H9 (cell line): Measurements from ENCODE around the gene FFAR1. TPM values are rescaled to one million over a fixed set of nuclear protein-coding genes. Genes with fewer than 3 reads are reported as not detected.
A peak's percentile ranks its signal among the peaks of the same experiment; 100 is the strongest.
"Not testable (repeated sequence)": the region's sequence is repeated elsewhere in the genome, so short reads cannot be mapped to it uniquely, and the experiment has no call there.

Source experiments
- DNase-seq: peaks from one replicate; pipeline ENCODE4 v3.0.0-alpha.2; 2017
- H2AFZ ChIP-seq: one replicate; pipeline ENCODE4 v1.6.1; 2013; ENCODE audit warnings: mild to moderate bottlenecking, low read length, control low read depth, moderate library complexity
- H2AK5ac ChIP-seq: 2 replicates; pipeline ENCODE4 v1.6.1; 2013; ENCODE audit warnings: low read length, control low read depth, mixed read lengths; ENCODE audit not compliant: insufficient read length
- H2BK120ac ChIP-seq: one replicate; pipeline ENCODE4 v1.6.1; 2013; ENCODE audit warnings: low read depth, mild to moderate bottlenecking, low read length, control low read depth, inconsistent platforms; ENCODE audit not compliant: poor library complexity, severe bottlenecking
- H2BK12ac ChIP-seq: 2 replicates; pipeline ENCODE4 v1.6.1; 2013; ENCODE audit warnings: low read length, control low read depth, mixed read lengths, low read depth; ENCODE audit not compliant: insufficient read length
- H2BK15ac ChIP-seq: 2 replicates; pipeline ENCODE4 v1.6.1; 2013; ENCODE audit warnings: low read depth, low read length, control low read depth
- H2BK20ac ChIP-seq: one replicate; pipeline ENCODE4 v1.6.1; 2013; ENCODE audit warnings: low read depth, mild to moderate bottlenecking, low read length, control low read depth, inconsistent platforms; ENCODE audit not compliant: poor library complexity, severe bottlenecking
- H2BK5ac ChIP-seq: 2 replicates; pipeline ENCODE4 v1.6.1; 2013; ENCODE audit warnings: low read length, control low read depth, mixed read lengths; ENCODE audit not compliant: insufficient read length
- H3K14ac ChIP-seq: 2 replicates; pipeline ENCODE4 v1.6.1; 2013; ENCODE audit warnings: low read length, control low read depth; ENCODE audit not compliant: insufficient read depth
- H3K18ac ChIP-seq: 2 replicates; pipeline ENCODE4 v1.6.1; 2013; ENCODE audit warnings: low read depth, mild to moderate bottlenecking, mixed read lengths, low read length, control low read depth; ENCODE audit not compliant: insufficient read length
- H3K23ac ChIP-seq: 2 replicates; pipeline ENCODE4 v1.6.1; 2013; ENCODE audit warnings: low read length, control low read depth, mixed read lengths, low read depth; ENCODE audit not compliant: insufficient read length
- H3K23me2 ChIP-seq: 2 replicates; pipeline ENCODE4 v1.6.1; 2013; ENCODE audit warnings: low read depth, mild to moderate bottlenecking, mixed read lengths, low read length, control low read depth; ENCODE audit not compliant: insufficient read length, poor library complexity, severe bottlenecking
- H3K27ac ChIP-seq: 2 replicates; pipeline ENCODE4 v1.5.1; 2013; ENCODE audit warnings: low read length, control low read depth, mixed read lengths, low read depth; ENCODE audit not compliant: insufficient read length
- H3K27me3 ChIP-seq: 2 replicates; pipeline ENCODE4 v1.6.1; 2013; ENCODE audit warnings: low read length, control low read depth, inconsistent platforms; ENCODE audit not compliant: insufficient read depth
- H3K4ac ChIP-seq: 2 replicates; pipeline ENCODE4 v1.6.1; 2013; ENCODE audit warnings: low read depth, mild to moderate bottlenecking, control low read depth, inconsistent platforms, low read length, moderate library complexity
- H3K4me1 ChIP-seq: 2 replicates; pipeline ENCODE4 v1.6.1; 2013; ENCODE audit warnings: low read length, control low read depth, inconsistent platforms; ENCODE audit not compliant: insufficient read depth
- H3K4me2 ChIP-seq: 2 replicates; pipeline ENCODE4 v1.6.1; 2013; ENCODE audit warnings: low read length, control low read depth, mixed read lengths; ENCODE audit not compliant: insufficient read length, insufficient read depth
- H3K56ac ChIP-seq: 2 replicates; pipeline ENCODE4 v1.6.1; 2013; ENCODE audit warnings: low read depth, mild to moderate bottlenecking, mixed read lengths, low read length, control low read depth; ENCODE audit not compliant: insufficient read length
- H3K79me1 ChIP-seq: 2 replicates; pipeline ENCODE4 v1.6.1; 2013; ENCODE audit warnings: low read depth, mild to moderate bottlenecking, moderate library complexity, low read length, control low read depth, inconsistent platforms; ENCODE audit not compliant: insufficient read depth, poor library complexity, severe bottlenecking
- H3K79me2 ChIP-seq: 2 replicates; pipeline ENCODE4 v1.6.1; 2013; ENCODE audit warnings: low read length, control low read depth, inconsistent platforms; ENCODE audit not compliant: insufficient read depth
- H3K9ac ChIP-seq: 2 replicates; pipeline ENCODE4 v1.6.1; 2013; ENCODE audit warnings: low read length, control low read depth, mixed read lengths; ENCODE audit not compliant: insufficient read length; ENCODE audit errors: extremely low read depth
- H3K9me3 ChIP-seq: one replicate; pipeline ENCODE4 v1.6.1; 2013; ENCODE audit warnings: low read depth, low read length, inconsistent platforms; ENCODE audit not compliant: control insufficient read depth
- H3T11ph ChIP-seq: one replicate; pipeline ENCODE4 v1.6.1; 2013; ENCODE audit warnings: mild to moderate bottlenecking, low read length, control low read depth, inconsistent platforms
- H4K20me1 ChIP-seq: one replicate; pipeline ENCODE4 v1.6.1; 2013; ENCODE audit not compliant: control insufficient read depth, insufficient read length, insufficient read depth
- H4K5ac ChIP-seq: 2 replicates; pipeline ENCODE4 v1.6.1; 2013; ENCODE audit warnings: low read depth, mild to moderate bottlenecking, mixed read lengths, low read length, control low read depth; ENCODE audit not compliant: insufficient read length
- H4K8ac ChIP-seq: replicated peaks from 2 replicates; pipeline ENCODE4 v1.6.1; 2013; ENCODE audit warnings: low read length, control low read depth, mixed read lengths, low read depth; ENCODE audit not compliant: insufficient read length
- H4K91ac ChIP-seq: 2 replicates; pipeline ENCODE4 v1.6.1; 2013; ENCODE audit warnings: low read depth, mild to moderate bottlenecking, moderate library complexity, mixed read lengths, low read length, control low read depth; ENCODE audit not compliant: insufficient read length
- H3K27ac Mint-ChIP-seq, 3 experiments: 2 replicates in 2 of 3; 3 replicates in 1 of 3; pipeline ENCODE4 v1.8.0; 2020 to 2021; ENCODE audit warnings: mixed read lengths in 3 of 3, mild to moderate bottlenecking in 1 of 3, moderate library complexity in 1 of 3
- H3K27me3 Mint-ChIP-seq: 2 replicates; pipeline ENCODE4 v1.8.0; 2021; ENCODE audit warnings: low read depth, mild to moderate bottlenecking, moderate library complexity, mixed read lengths
- H3K36me3 Mint-ChIP-seq, 3 experiments: 2 replicates in 2 of 3; 3 replicates in 1 of 3; pipeline ENCODE4 v1.8.0; 2020 to 2021; ENCODE audit warnings: low read depth in 3 of 3, mixed read lengths in 3 of 3; ENCODE audit not compliant: insufficient read depth in 1 of 3
- H3K4me1 Mint-ChIP-seq, 2 experiments: 2 replicates each; pipeline ENCODE4 v1.8.0; 2020; ENCODE audit warnings: mixed read lengths in 2 of 2
- H3K4me3 Mint-ChIP-seq, 2 experiments: 2 replicates in 1 of 2; 3 replicates in 1 of 2; pipeline ENCODE4 v1.8.0; 2020 to 2021; ENCODE audit warnings: mild to moderate bottlenecking in 2 of 2, mixed read lengths in 2 of 2, moderate library complexity in 1 of 2
- H3K9me3 Mint-ChIP-seq, 2 experiments: 2 replicates in 1 of 2; 3 replicates in 1 of 2; pipeline ENCODE4 v1.8.0; 2020; ENCODE audit warnings: mild to moderate bottlenecking in 2 of 2, mixed read lengths in 2 of 2, moderate library complexity in 1 of 2
- WGBS: extraction: QIAGEN DNeasy Blood & Tissue Kit; methylation state at CpG from one replicate; pipeline ENCODE4 v1.1.7; 2013; ENCODE audit warnings: missing lambda C conversion rate, low lambda C conversion rate, mixed read lengths; ENCODE audit not compliant: insufficient read length; ENCODE audit errors: extremely low coverage; 5-methylcytosine and 5-hydroxymethylcytosine counted together
- total RNA-seq: library from RNA; stranded (reverse); gene quantifications from 2 replicates; pipeline ENCODE4 v1.2.1, GENCODE V29; 2021
- TF ChIP-seq, protein P1 (sequence below): fragments of 200-600 bp; sonication (generic); conservative IDR thresholded peaks from 3 replicates; pipeline ENCODE4 v1.8.0; 2021; ENCODE audit warnings: antibody characterized with exemption, mild to moderate bottlenecking

The FFAR1 gene
- total RNA-seq, 1 experiment from 2014 or later = not detected

GRCh38 chr19:35378356-35378755 is 30.7 kb downstream of the FFAR1 start:
- Histone ChIP-seq H4K91ac (no peak overlapping the region), H3K9ac (no peak overlapping the region), H3K4ac (no peak overlapping the region), H3K23me2 (no peaks in the 10 kb centered on the region), H4K8ac (no peak overlapping the region), H2AK5ac (no peak overlapping the region), H2BK20ac (no peak overlapping the region), H3K4me1 (0 out of 2 replicates have a peak, but pooled peaks cover 2% of the 10 kb centered on the region), H3K18ac (no peak overlapping the region), H4K5ac (no peak overlapping the region), H3K27ac (no peak overlapping the region), H2BK15ac (no peak overlapping the region), H3K56ac (no peak overlapping the region), H3K79me1 (no peaks in the 10 kb centered on the region), H2BK12ac (no peak overlapping the region), H3T11ph (no peak overlapping the region), H3K23ac (no peak overlapping the region), H3K79me2 (no peaks in the 10 kb centered on the region), H4K20me1 (no peaks in the 10 kb centered on the region), H3K27me3 (no peaks in the 10 kb centered on the region), H3K14ac (no peak overlapping the region), H3K9me3 (peaks cover 5% of the 10 kb centered on the region), H2AFZ (no peak overlapping the region), H2BK5ac (no peak overlapping the region), H2BK120ac (no peak overlapping the region), H3K4me2 (no peak overlapping the region)
- Mint-ChIP-seq H3K27me3 (peaks cover 43% of the 10 kb centered on the region), H3K4me3 (no peak overlapping the region), H3K9me3 (peaks cover 22 to 26% of the 10 kb centered on the region in 2 experiments), H3K36me3 (no peaks in the 10 kb centered on the region; a peak in 1 of 7 replicates), H3K27ac (no peak overlapping the region), H3K4me1 (peaks cover 23 to 24% of the 10 kb centered on the region in 2 experiments)
- no peak for DNase-seq
- TF ChIP-seq, protein P1, sequence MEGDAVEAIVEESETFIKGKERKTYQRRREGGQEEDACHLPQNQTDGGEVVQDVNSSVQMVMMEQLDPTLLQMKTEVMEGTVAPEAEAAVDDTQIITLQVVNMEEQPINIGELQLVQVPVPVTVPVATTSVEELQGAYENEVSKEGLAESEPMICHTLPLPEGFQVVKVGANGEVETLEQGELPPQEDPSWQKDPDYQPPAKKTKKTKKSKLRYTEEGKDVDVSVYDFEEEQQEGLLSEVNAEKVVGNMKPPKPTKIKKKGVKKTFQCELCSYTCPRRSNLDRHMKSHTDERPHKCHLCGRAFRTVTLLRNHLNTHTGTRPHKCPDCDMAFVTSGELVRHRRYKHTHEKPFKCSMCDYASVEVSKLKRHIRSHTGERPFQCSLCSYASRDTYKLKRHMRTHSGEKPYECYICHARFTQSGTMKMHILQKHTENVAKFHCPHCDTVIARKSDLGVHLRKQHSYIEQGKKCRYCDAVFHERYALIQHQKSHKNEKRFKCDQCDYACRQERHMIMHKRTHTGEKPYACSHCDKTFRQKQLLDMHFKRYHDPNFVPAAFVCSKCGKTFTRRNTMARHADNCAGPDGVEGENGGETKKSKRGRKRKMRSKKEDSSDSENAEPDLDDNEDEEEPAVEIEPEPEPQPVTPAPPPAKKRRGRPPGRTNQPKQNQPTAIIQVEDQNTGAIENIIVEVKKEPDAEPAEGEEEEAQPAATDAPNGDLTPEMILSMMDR = no peak
- no CpG with 5 or more reads among the region's 3 CpGs for WGBS

DNA sequence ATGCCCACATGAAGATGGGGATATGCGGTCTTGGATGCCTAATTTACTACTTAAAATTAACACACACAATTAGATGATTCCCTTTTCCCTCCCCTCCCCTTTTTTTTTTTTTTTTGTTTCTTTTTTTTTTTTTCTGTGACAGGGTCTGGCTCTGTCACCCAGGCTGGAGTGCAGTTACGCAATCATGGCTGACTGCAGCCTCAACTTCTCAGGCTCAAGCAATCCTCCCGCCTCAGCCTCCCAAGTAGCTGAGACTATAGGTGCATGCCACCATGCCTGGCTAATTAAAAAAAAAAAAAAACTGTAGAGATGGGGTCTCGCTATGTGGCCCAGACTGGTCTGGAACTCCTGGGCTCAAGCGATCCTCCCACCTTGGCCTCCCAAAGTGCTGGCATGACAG is 31.8 kb downstream of the FFAR1 start:
- H2BK120ac ChIP-seq, H4K8ac ChIP-seq, H3K18ac ChIP-seq, DNase-seq, H3K79me2 ChIP-seq, H2AK5ac ChIP-seq, H3K27me3 ChIP-seq, H4K5ac ChIP-seq, H4K20me1 ChIP-seq, H2BK12ac ChIP-seq, H3T11ph ChIP-seq, H3K27ac ChIP-seq, H3K23me2 ChIP-seq, H2AFZ ChIP-seq, H3K79me1 ChIP-seq, H4K91ac ChIP-seq, H3K14ac ChIP-seq, H3K4me3 Mint-ChIP-seq, H3K9ac ChIP-seq, H3K36me3 Mint-ChIP-seq, H2BK20ac ChIP-seq, H3K4me2 ChIP-seq, H3K56ac ChIP-seq, H2BK5ac ChIP-seq, H3K4ac ChIP-seq, H3K4me1 ChIP-seq, H2BK15ac ChIP-seq, H3K23ac ChIP-seq: not testable (repeated sequence)
- H3K9me3 ChIP-seq = peaks cover 11% of the 10 kb centered on the region
- no CpG with 5 or more reads among the region's 5 CpGs for WGBS
- H3K27me3 Mint-ChIP-seq = peaks cover 42% of the 10 kb centered on the region
- peak overlapping the region in 1 of 3 experiments; percentile 48; a peak in 1 of 7 replicates for H3K27ac Mint-ChIP-seq
- peaks cover 28 to 35% of the 10 kb centered on the region in 2 experiments for H3K9me3 Mint-ChIP-seq
- peaks cover 23 to 24% of the 10 kb centered on the region in 2 experiments for H3K4me1 Mint-ChIP-seq
